ENCODE results near the gene RAB7B.

Gene RAB7B

GRCh38 chr1:206021008-206021625, 17.9 kb upstream of the RAB7B start:
- no peaks in the 10 kb centered on the region for H3K9me3 ChIP-seq (replicated peaks; ENCODE audit: insufficient read depth, low read length)
- TF ChIP-seq CTCF (IDR thresholded peaks at IDR 0.05; ENCODE audit: low read length) (no peak), EZH2 (optimal IDR thresholded peaks at IDR 0.05; ENCODE audit: low read depth, low read length) (no peak), EZH2phosphoT487 (IDR thresholded peaks at IDR 0.05; ENCODE audit: low read length) (no peak)
- H2AFZ ChIP-seq (ENCODE audit: low read length): no peak overlapping the region
- no peak overlapping the region for H3K4me2 ChIP-seq (ENCODE audit: low read depth, low read length)
- H3K27me3 ChIP-seq (replicated peaks; ENCODE audit: insufficient read depth, low read length): no peaks in the 10 kb centered on the region
- H3K4me1 ChIP-seq (ENCODE audit: low read length): no peaks in the 10 kb centered on the region
- no peak overlapping the region for H3K27ac ChIP-seq (ENCODE audit: low read length)
- no peaks in the 10 kb centered on the region for H4K20me1 ChIP-seq (ENCODE audit: insufficient read depth, low read length)
- no peaks in the 10 kb centered on the region for H3K9me2 ChIP-seq (replicated peaks; ENCODE audit: insufficient read depth, low read length)
- no peaks in the 10 kb centered on the region for H3K36me3 ChIP-seq (replicated peaks; ENCODE audit: insufficient read depth, low read length)
- H3K9ac ChIP-seq (ENCODE audit: low read length): no peak overlapping the region
- no peak overlapping the region for H3K4me3 ChIP-seq (ENCODE audit: low read length)
- H3K79me2 ChIP-seq (ENCODE audit: low read length): no peaks in the 10 kb centered on the region
- H3F3A ChIP-seq (ENCODE audit: insufficient read depth, low read length): no peaks in the 10 kb centered on the region
- no peak for DNase-seq

- Histone ChIP-seq H3K27me3 (replicated peaks; ENCODE audit: insufficient read depth, low read length) (no peaks in the 10 kb centered on the region), H3F3A (ENCODE audit: insufficient read depth, low read length) (no peaks in the 10 kb centered on the region), H3K9ac (ENCODE audit: low read length) (no peak overlapping the region), H3K9me3 (replicated peaks; ENCODE audit: insufficient read depth, low read length) (no peaks in the 10 kb centered on the region), H3K4me2 (ENCODE audit: low read depth, low read length) (no peak overlapping the region), H2AFZ (ENCODE audit: low read length) (no peak overlapping the region), H3K4me1 (ENCODE audit: low read length) (no peaks in the 10 kb centered on the region), H3K36me3 (replicated peaks; ENCODE audit: insufficient read depth, low read length) (no peaks in the 10 kb centered on the region), H3K27ac (ENCODE audit: low read length) (no peak overlapping the region), H3K79me2 (ENCODE audit: low read length) (no peaks in the 10 kb centered on the region), H3K9me2 (replicated peaks; ENCODE audit: insufficient read depth, low read length) (no peaks in the 10 kb centered on the region), H4K20me1 (ENCODE audit: insufficient read depth, low read length) (no peaks in the 10 kb centered on the region), H3K4me3 (ENCODE audit: low read length) (no peak overlapping the region)
- TF ChIP-seq EZH2phosphoT487 (IDR thresholded peaks at IDR 0.05; ENCODE audit: low read length) (no peak), EZH2 (optimal IDR thresholded peaks at IDR 0.05; ENCODE audit: low read depth, low read length) (no peak), CTCF (IDR thresholded peaks at IDR 0.05; ENCODE audit: low read length) (no peak)
- DNase-seq: no peak
Observed at GRCh38 chr1:206020393-206021007, 17.3 kb upstream of the RAB7B start.

GRCh38 chr1:206015071-206015470, 11.9 kb upstream of the RAB7B start:
- H3K9ac ChIP-seq (ENCODE audit: low read length): no peak overlapping the region
- no peaks in the 10 kb centered on the region for H3K36me3 ChIP-seq (replicated peaks; ENCODE audit: insufficient read depth, low read length)
- peaks cover 9% of the 10 kb centered on the region for H3K4me1 ChIP-seq (ENCODE audit: low read length)
- H2AFZ ChIP-seq (ENCODE audit: low read length): no peak overlapping the region
- no peaks in the 10 kb centered on the region for H3F3A ChIP-seq (ENCODE audit: insufficient read depth, low read length)
- no peaks in the 10 kb centered on the region for H3K9me3 ChIP-seq (replicated peaks; ENCODE audit: insufficient read depth, low read length)
- H4K20me1 ChIP-seq (ENCODE audit: insufficient read depth, low read length): no peaks in the 10 kb centered on the region
- H3K27ac ChIP-seq (ENCODE audit: low read length): no peak overlapping the region
- H3K9me2 ChIP-seq (replicated peaks; ENCODE audit: insufficient read depth, low read length): no peaks in the 10 kb centered on the region
- H3K79me2 ChIP-seq (ENCODE audit: low read length): no peaks in the 10 kb centered on the region
- no peak for TF ChIP-seq EZH2 (optimal IDR thresholded peaks at IDR 0.05; ENCODE audit: low read depth, low read length)
- TF ChIP-seq CTCF (IDR thresholded peaks at IDR 0.05; ENCODE audit: low read length): no peak
- no peak for TF ChIP-seq EZH2phosphoT487 (IDR thresholded peaks at IDR 0.05; ENCODE audit: low read length)
- H3K4me2 ChIP-seq (ENCODE audit: low read depth, low read length): no peak overlapping the region
- DNase-seq: no peak
- no peak overlapping the region for H3K4me3 ChIP-seq (ENCODE audit: low read length)
- no peaks in the 10 kb centered on the region for H3K27me3 ChIP-seq (replicated peaks; ENCODE audit: insufficient read depth, low read length)

All from MM.1S (cell line).